Kidney (tissue), 14 donors: ENCODE measurements around the gene TRMT44. TPM values are rescaled to one million over a fixed set of nuclear protein-coding genes. Genes with fewer than 3 reads are reported as not detected.

Source experiments
- DNase-seq, 5 donors: peaks; one replicate each; pipeline ENCODE4 v3.0.0-alpha.2; 2013 to 2020
- FAIRE-seq: peaks from 2 replicates; lab custom pipeline; 2012; peaks lifted over from hg19 to GRCh38; lab: Jason Lieb, UNC
- H3K27ac ChIP-seq, 2 donors: one replicate each; pipeline ENCODE4 v1.7.0; 2013; ENCODE audit warnings: low read depth in 2 of 2, low read length in 2 of 2, inconsistent platforms in 1 of 2
- H3K27me3 ChIP-seq: one replicate; pipeline ENCODE4 v1.7.1; 2013; ENCODE audit warnings: low read length, inconsistent platforms; ENCODE audit not compliant: control insufficient read depth, insufficient read depth
- H3K36me3 ChIP-seq, 3 donors: one replicate each; pipeline versions ENCODE4 v1.7.0 to v1.7.1; 2013; ENCODE audit warnings: low read length in 3 of 3, control low read depth in 1 of 3, inconsistent platforms in 1 of 3; ENCODE audit not compliant: insufficient read depth in 3 of 3, control insufficient read depth in 2 of 3
- H3K4me1 ChIP-seq, 3 donors: one replicate each; pipeline versions ENCODE4 v1.7.0 to v1.7.1; 2013; ENCODE audit warnings: low read length in 3 of 3, inconsistent platforms in 1 of 3, low read depth in 1 of 3; ENCODE audit not compliant: control insufficient read depth in 2 of 3, insufficient read depth in 2 of 3
- H3K4me3 ChIP-seq, 3 donors: one replicate each; pipeline versions ENCODE4 v1.7.0 to v1.8.1; 2013; ENCODE audit warnings: low read length in 3 of 3, control low read depth in 1 of 3, inconsistent platforms in 1 of 3
- H3K9ac ChIP-seq, 3 donors: one replicate each; pipeline versions ENCODE4 v1.7.0 to v1.7.1; 2013; ENCODE audit warnings: low read length in 3 of 3, control low read depth in 1 of 3, inconsistent platforms in 1 of 3
- H3K9me3 ChIP-seq, 3 donors: one replicate each; pipeline versions ENCODE4 v1.7.0 to v1.7.1; 2013; ENCODE audit warnings: low read length in 3 of 3, control low read depth in 1 of 3, inconsistent platforms in 1 of 3; ENCODE audit not compliant: control insufficient read depth in 2 of 3, insufficient read depth in 1 of 3
- intact Hi-C: fragments of 100-400 bp; cut with DNase I; formaldehyde crosslinking; loops from one replicate; pipeline ENCODE4 v1.11.1; 2022
- polyA plus RNA-seq: library from polyadenylated mRNA; stranded (reverse); fragments of 350-450 nt; fragmentation: Illumina TruSeq; extraction: RNeasy Lipid Tissue Mini Kit (QIAGEN cat#74804); gene quantifications from one replicate; pipeline ENCODE4 v1.2.3, GENCODE V29; 2014; ENCODE audit warnings: low read depth, low replicate concordance; ENCODE audit not compliant: insufficient read depth
- total RNA-seq: library from RNA; stranded (reverse); fragmentation: NEBNext Ultra II Directional; extraction: Animal tissue kit (Norgen Biotek cat#: 25700); gene quantifications from one replicate; pipeline ENCODE4 v1.2.1, GENCODE V29; 2021
- TF ChIP-seq, protein P1 (sequence below): IDR thresholded peaks from 3 replicates; pipeline ENCODE4 v1.5.1; 2012; ENCODE audit warnings: mild to moderate bottlenecking, moderate library complexity, borderline replicate concordance; ENCODE audit not compliant: insufficient read depth; ENCODE audit errors: extremely low read depth
- donor health status: control.
- donor health status: control.
- donor health status: control.
- donor health status: control.
- donor health status: control.
- donor health status: DM: yes; HTN: yes; CAD: no.
- donor health status: Normal renal cell carcinoma (clear cell type).

TRMT44 gene
- total and polyA plus RNA-seq, 2 donors from 2014 or later, result 5.1 to 20.1 TPM

DNA sequence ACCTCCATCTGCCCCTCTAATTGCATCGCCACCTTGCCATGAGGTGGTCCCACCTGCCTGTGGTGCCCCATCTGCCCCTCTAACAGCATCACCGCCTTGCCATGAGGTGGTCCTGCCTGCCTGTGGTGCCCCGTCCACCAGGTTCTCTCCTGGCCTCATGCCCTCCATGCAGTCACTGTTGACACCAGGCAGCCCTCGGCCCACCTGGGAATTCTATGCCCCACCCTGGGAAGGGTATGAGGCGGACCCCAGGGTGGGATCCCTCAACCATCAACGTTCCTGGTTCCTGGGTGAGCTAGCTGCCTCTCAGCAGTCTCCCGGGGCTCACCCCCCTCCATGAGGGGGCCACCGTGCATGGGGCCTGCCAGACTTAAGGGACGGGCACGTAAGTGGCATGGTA is 38.9 kb upstream of the TRMT44 start:
- H3K36me3 ChIP-seq, result peaks cover 0 to 28% (median 12%) of the 10 kb centered on the region in 3 donors
- no peak overlapping the region for H3K4me3 ChIP-seq
- H3K27ac ChIP-seq, result peak overlapping the region in 1 of 2 donors; percentile 82
- TF ChIP-seq, protein P1, sequence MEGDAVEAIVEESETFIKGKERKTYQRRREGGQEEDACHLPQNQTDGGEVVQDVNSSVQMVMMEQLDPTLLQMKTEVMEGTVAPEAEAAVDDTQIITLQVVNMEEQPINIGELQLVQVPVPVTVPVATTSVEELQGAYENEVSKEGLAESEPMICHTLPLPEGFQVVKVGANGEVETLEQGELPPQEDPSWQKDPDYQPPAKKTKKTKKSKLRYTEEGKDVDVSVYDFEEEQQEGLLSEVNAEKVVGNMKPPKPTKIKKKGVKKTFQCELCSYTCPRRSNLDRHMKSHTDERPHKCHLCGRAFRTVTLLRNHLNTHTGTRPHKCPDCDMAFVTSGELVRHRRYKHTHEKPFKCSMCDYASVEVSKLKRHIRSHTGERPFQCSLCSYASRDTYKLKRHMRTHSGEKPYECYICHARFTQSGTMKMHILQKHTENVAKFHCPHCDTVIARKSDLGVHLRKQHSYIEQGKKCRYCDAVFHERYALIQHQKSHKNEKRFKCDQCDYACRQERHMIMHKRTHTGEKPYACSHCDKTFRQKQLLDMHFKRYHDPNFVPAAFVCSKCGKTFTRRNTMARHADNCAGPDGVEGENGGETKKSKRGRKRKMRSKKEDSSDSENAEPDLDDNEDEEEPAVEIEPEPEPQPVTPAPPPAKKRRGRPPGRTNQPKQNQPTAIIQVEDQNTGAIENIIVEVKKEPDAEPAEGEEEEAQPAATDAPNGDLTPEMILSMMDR, result no peak
- peak overlapping the region in 1 of 3 donors; percentile 46 for H3K9ac ChIP-seq
- no peaks in the 10 kb centered on the region for H3K9me3 ChIP-seq
- peaks cover 0 to 11% (median 0%) of the 10 kb centered on the region in 3 donors for H3K4me1 ChIP-seq
- H3K27me3 ChIP-seq, result no peaks in the 10 kb centered on the region
- intact Hi-C loops, result loop anchor here (10.0 kb wide), 1 partner anchor 157 kb away; no protein-coding TSS in a partner anchor
- DNase-seq (no peak), FAIRE-seq (no peak)

DNA sequence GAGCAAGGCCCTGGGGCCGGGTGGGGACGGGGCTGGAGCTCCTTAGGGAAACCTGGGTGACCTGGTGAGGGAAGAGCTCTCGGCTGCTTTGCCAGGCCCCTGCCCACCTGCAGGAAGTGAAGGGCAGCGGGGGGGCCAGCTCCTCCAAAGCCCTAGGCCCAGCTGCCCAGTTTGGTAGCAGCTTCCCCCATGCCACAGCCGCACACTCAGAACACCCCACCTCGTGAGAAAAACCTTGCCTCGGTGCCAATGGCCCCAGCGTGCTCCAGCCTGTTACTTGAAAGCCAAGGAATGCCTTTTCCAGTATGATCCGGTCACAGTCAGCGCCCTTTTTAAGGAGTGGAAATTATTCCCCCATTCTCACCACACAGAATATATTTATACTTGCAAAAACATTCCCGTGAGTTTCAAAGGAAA is 38.4 kb upstream of the TRMT44 start:
- TF ChIP-seq, protein P1, result no peak
- Histone ChIP-seq H3K9me3 (no peaks in the 10 kb centered on the region), H3K27ac (peak overlapping the region; percentile 20 to 82), H3K9ac (peak overlapping the region in 1 of 3 donors; percentile 46), H3K27me3 (no peaks in the 10 kb centered on the region), H3K36me3 (peaks cover 0 to 28% (median 12%) of the 10 kb centered on the region in 3 donors), H3K4me1 (peaks cover 0 to 11% (median 0%) of the 10 kb centered on the region in 3 donors), H3K4me3 (no peak overlapping the region)
- intact Hi-C loops, result loop anchor here (10.0 kb wide), 1 partner anchor 157 kb away; no protein-coding TSS in a partner anchor
- FAIRE-seq, result no peak
- no peak for DNase-seq

DNA sequence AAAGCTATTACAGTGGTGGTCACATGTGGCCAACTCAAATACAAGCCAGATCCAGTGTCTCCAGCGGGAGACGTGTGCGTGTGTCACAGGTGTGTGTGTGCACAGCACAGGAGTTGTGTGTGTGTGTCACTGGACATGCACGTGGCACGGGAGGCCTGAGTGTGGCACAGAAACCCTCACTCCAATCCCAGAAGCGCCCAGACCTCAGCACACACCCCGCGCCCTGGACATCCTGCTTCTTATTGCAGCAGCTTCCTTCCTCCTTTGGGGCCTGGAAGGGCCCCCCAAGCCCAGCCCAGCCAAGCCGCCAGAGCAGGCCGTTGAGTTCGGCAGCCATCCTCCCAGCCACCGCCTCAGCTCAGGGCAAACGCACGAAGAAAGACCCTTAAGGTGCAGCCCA is 37.9 kb upstream of the TRMT44 start:
- FAIRE-seq, result no peak
- Histone ChIP-seq H3K9ac (peak overlapping the region in 1 of 3 donors; percentile 2), H3K9me3 (no peaks in the 10 kb centered on the region), H3K27me3 (no peaks in the 10 kb centered on the region), H3K36me3 (peaks cover 0 to 29% (median 10%) of the 10 kb centered on the region in 3 donors), H3K27ac (peak overlapping the region; percentile 63 to 82), H3K4me3 (no peak overlapping the region), H3K4me1 (peaks cover 0 to 11% (median 0%) of the 10 kb centered on the region in 3 donors)
- intact Hi-C loops, result loop anchor here (10.0 kb wide), 1 partner anchor 158 kb away; no protein-coding TSS in a partner anchor
- no peak for DNase-seq
- TF ChIP-seq, protein P1, result no peak
